Measurements from ENCODE around the gene AKAP8. TPM values are rescaled to one million over a fixed set of nuclear protein-coding genes. Genes with fewer than 3 reads are reported as not detected.

Gene AKAP8
- total and polyA plus RNA-seq, 9 of the 15 experiments (the other 6 are each of a cell fraction or from before 2014, with no cell fraction given), result 3.4 to 56.5 (median 15.0) TPM

GRCh38 chr19:15402411-15403150 is 23.0 kb upstream of the AKAP8 start:
- Histone ChIP-seq H3K27me3 (ENCODE audit: control insufficient read depth in 2 of 2, insufficient read depth in 2 of 2, low read length in 2 of 2) (no peaks in the 10 kb centered on the region), H3K4me1 (replicated peaks in 1 of 2; ENCODE audit: control insufficient read depth in 2 of 2, insufficient read depth in 2 of 2, low read length in 2 of 2) (peaks cover 2 to 16% of the 10 kb centered on the region in 2 experiments; a peak in 4 of 5 replicates), H3K4me3 (no peak overlapping the region), H2AFZ (ENCODE audit: low read depth, low read length) (no peak overlapping the region), H3K9me3 (replicated peaks; ENCODE audit: control insufficient read depth, insufficient read depth, low read depth, low read length) (no peaks in the 10 kb centered on the region), H3K36me3 (ENCODE audit: control insufficient read depth, insufficient read depth, low read length) (peaks cover 91% of the 10 kb centered on the region), H3K9me1 (ENCODE audit: control insufficient read depth, insufficient read depth, low read length) (peaks cover 5% of the 10 kb centered on the region), H3K27ac (ENCODE audit: extremely low read depth, low read depth, low read length) (no peak overlapping the region), H4K20me1 (replicated peaks; ENCODE audit: control insufficient read depth, insufficient read depth, low read length) (peaks cover 20% of the 10 kb centered on the region), H3K9ac (ENCODE audit: insufficient read depth in 1 of 2, low read depth in 2 of 2, low read length in 2 of 2) (peak overlapping the region in 1 of 2 experiments; percentile 41; a peak in 1 of 4 replicates), H3K4me2 (ENCODE audit: insufficient read depth, low read length) (no peak overlapping the region), H3K79me2 (ENCODE audit: control insufficient read depth, insufficient read depth, low read length) (peaks cover 63% of the 10 kb centered on the region)
- WGBS (ENCODE audit: insufficient coverage, low coverage, missing lambda C conversion rate), result 96% methylated on average over 14 of the region's 15 CpGs
- in situ Hi-C loops (cut with MboI), result no loop called here
- CTCF ChIA-PET (ENCODE audit: low intra/inter-chr PET ratio), result no interaction called here
- BruUV-seq (replicated peaks), result no TSS peak
- ATAC-seq (no peak), DNase-seq (ENCODE audit: extremely low read depth in 1 of 4, low spot score in 3 of 4) (no peak), FAIRE-seq (no peak)
- intact Hi-C loops (cut with micrococcal nuclease), result no loop called here
- POLR2A ChIA-PET, result interaction anchor here (0.9 to 1.9 kb wide), 4 partner anchors 11 to 24 kb away, joined by 3 to 7 read pairs (median 4); partner anchors contain the start of gene AKAP8L
- TF ChIP-seq PYGO2 (tag; IDR thresholded peaks at IDR 0.05) (no peak), RBFOX2 (IDR thresholded peaks at IDR 0.05; ENCODE audit: low read depth, low read length) (peak; percentile 45; the same call in 1 of the 2 replicates)

- Histone ChIP-seq H3K4me3 (no peak overlapping the region), H3K79me2 (ENCODE audit: control insufficient read depth, insufficient read depth, low read length) (peaks cover 50% of the 10 kb centered on the region), H3K9me1 (ENCODE audit: control insufficient read depth, insufficient read depth, low read length) (peaks cover 5% of the 10 kb centered on the region), H3K27ac (ENCODE audit: extremely low read depth, low read depth, low read length) (no peak overlapping the region), H4K20me1 (replicated peaks; ENCODE audit: control insufficient read depth, insufficient read depth, low read length) (peaks cover 20% of the 10 kb centered on the region), H3K9ac (ENCODE audit: insufficient read depth in 1 of 2, low read depth in 2 of 2, low read length in 2 of 2) (no peak overlapping the region), H3K9me3 (replicated peaks; ENCODE audit: control insufficient read depth, insufficient read depth, low read depth, low read length) (no peaks in the 10 kb centered on the region), H3K4me1 (replicated peaks in 1 of 2; ENCODE audit: control insufficient read depth in 2 of 2, insufficient read depth in 2 of 2, low read length in 2 of 2) (peaks cover 2 to 16% of the 10 kb centered on the region in 2 experiments; a peak in 4 of 5 replicates), H3K36me3 (ENCODE audit: control insufficient read depth, insufficient read depth, low read length) (peaks cover 93% of the 10 kb centered on the region), H2AFZ (ENCODE audit: low read depth, low read length) (no peak overlapping the region), H3K27me3 (ENCODE audit: control insufficient read depth in 2 of 2, insufficient read depth in 2 of 2, low read length in 2 of 2) (no peaks in the 10 kb centered on the region), H3K4me2 (ENCODE audit: insufficient read depth, low read length) (no peak overlapping the region)
- in situ Hi-C loops (cut with MboI) (no loop called here), intact Hi-C loops (cut with micrococcal nuclease) (no loop called here)
- 100% methylated on average over 6 of the region's 17 CpGs for WGBS (ENCODE audit: insufficient coverage, low coverage, missing lambda C conversion rate)
- ATAC-seq, result no peak
- no peak for DNase-seq (ENCODE audit: extremely low read depth in 1 of 4, low spot score in 3 of 4)
- BruUV-seq (replicated peaks), result no TSS peak
- no peak for FAIRE-seq
- ChIA-PET CTCF (ENCODE audit: low intra/inter-chr PET ratio) (no interaction called here), POLR2A (interaction anchor here (0.9 to 1.9 kb wide), 4 partner anchors 8 to 25 kb away, joined by 3 to 6 read pairs (median 4); partner anchors contain the start of gene AKAP8L)
- no peak for TF ChIP-seq PTBP1 (IDR thresholded peaks at IDR 0.05; ENCODE audit: low read depth, low read length)
- no peak for TF ChIP-seq SETDB1 (IDR thresholded peaks at IDR 0.05; ENCODE audit: low read length)
- TF ChIP-seq ZEB2 (IDR thresholded peaks at IDR 0.05), result no peak
- TF ChIP-seq MYC (IDR thresholded peaks at IDR 0.05; ENCODE audit: low read depth, low read length), result no peak
- TF ChIP-seq MYC (CRISPR knock-in tag; IDR thresholded peaks at IDR 0.05; ENCODE audit: borderline replicate concordance, low read depth), result no peak
- TF ChIP-seq FOXM1 (IDR thresholded peaks at IDR 0.05; ENCODE audit: low read depth), result no peak
- no peak for TF ChIP-seq FOXM1 (CRISPR knock-in tag; IDR thresholded peaks at IDR 0.05; ENCODE audit: low read depth)
- TF ChIP-seq GATA2 (CRISPR knock-in tag; IDR thresholded peaks at IDR 0.05), result no peak
- TF ChIP-seq BMI1 (IDR thresholded peaks at IDR 0.05; ENCODE audit: low read length), result no peak
- no peak for TF ChIP-seq MCM7 (IDR thresholded peaks at IDR 0.05)
- TF ChIP-seq SNIP1 (IDR thresholded peaks at IDR 0.05; ENCODE audit: low read depth), result no peak
- TF ChIP-seq, protein P1, sequence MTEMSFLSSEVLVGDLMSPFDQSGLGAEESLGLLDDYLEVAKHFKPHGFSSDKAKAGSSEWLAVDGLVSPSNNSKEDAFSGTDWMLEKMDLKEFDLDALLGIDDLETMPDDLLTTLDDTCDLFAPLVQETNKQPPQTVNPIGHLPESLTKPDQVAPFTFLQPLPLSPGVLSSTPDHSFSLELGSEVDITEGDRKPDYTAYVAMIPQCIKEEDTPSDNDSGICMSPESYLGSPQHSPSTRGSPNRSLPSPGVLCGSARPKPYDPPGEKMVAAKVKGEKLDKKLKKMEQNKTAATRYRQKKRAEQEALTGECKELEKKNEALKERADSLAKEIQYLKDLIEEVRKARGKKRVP (CRISPR knock-in tag; IDR thresholded peaks at IDR 0.05), result no peak
- no peak for TF ChIP-seq GTF2B (IDR thresholded peaks at IDR 0.05; ENCODE audit: extremely low read depth, insufficient read length)
- TF ChIP-seq ZNF134 (CRISPR knock-in tag; conservative IDR thresholded peaks at IDR 0.05), result no peak
Observed at GRCh38 chr19:15401397-15401710, 21.8 kb upstream of the AKAP8 start.
